Vagina (tissue), 2 donors: ENCODE results near the gene TMEM14B. TPM values are rescaled to one million over a fixed set of nuclear protein-coding genes. Genes with fewer than 3 reads are reported as not detected.
"Not testable (repeated sequence)": the region's sequence is repeated elsewhere in the genome, so short reads cannot be mapped to it uniquely, and the experiment has no call there.

Source experiments
- DNase-seq, 2 donors: peaks; one replicate each; pipeline ENCODE4 v3.0.0-alpha.2; 2017; ENCODE audit errors: extremely low spot score in 2 of 2
- H3K27ac ChIP-seq: fragments of 200-600 bp; sonication (generic); one replicate; pipeline ENCODE4 v1.5.1; 2019
- H3K27me3 ChIP-seq: fragments of 200-600 bp; sonication (generic); one replicate; pipeline ENCODE4 v1.5.1; 2019
- H3K36me3 ChIP-seq, 2 donors: fragments of 200-600 bp; sonication (generic); one replicate each; pipeline ENCODE4 v1.5.1; 2017 to 2019
- H3K4me1 ChIP-seq: fragments of 200-600 bp; sonication (generic); one replicate; pipeline ENCODE4 v1.5.1; 2019
- H3K4me3 ChIP-seq, 2 donors: fragments of 200-600 bp; sonication (generic); 1 replicate in 1 of 2; 2 replicates in 1 of 2; pipeline ENCODE4 v1.5.1; 2016 to 2019
- H3K9me3 ChIP-seq: fragments of 200-600 bp; sonication (generic); one replicate; pipeline ENCODE4 v1.5.1; 2019
- CTCF ChIP-seq, 3 experiments: fragments of 450-650 bp in 2 of 3; fragments of 200-600 bp in 1 of 3; sonication (generic) in 1 of 3; IDR thresholded peaks; one replicate each; pipeline ENCODE4 v1.5.1; 2017 to 2019; ENCODE audit warnings: antibody characterized with exemption in 3 of 3, mild to moderate bottlenecking in 2 of 3, moderate library complexity in 2 of 3
- POLR2A ChIP-seq, 2 donors: fragments of 450-650 bp; IDR thresholded peaks; one replicate each; pipeline ENCODE4 v1.6.1; 2017; ENCODE audit warnings: antibody characterized with exemption in 2 of 2, mild to moderate bottlenecking in 2 of 2, moderate library complexity in 2 of 2
- POLR2AphosphoS5 ChIP-seq, 2 donors: sonication (generic); formaldehyde crosslinking; IDR thresholded peaks; one replicate each; pipeline ENCODE4 v1.9.0; 2017; ENCODE audit warnings: antibody characterized with exemption in 2 of 2, mild to moderate bottlenecking in 2 of 2, low read depth in 1 of 2; ENCODE audit not compliant: insufficient read depth in 1 of 2
- intact Hi-C: fragments of 100-400 bp; cut with DNase I; formaldehyde crosslinking; loops from one replicate; pipeline ENCODE4 v1.15.1; 2023
- total RNA-seq: library from RNA; depleted of rRNA; stranded (reverse); fragments of >200 nt; gene quantifications from one replicate; pipeline ENCODE4 v1.2.3, GENCODE V29; 2016

TMEM14B gene
- total RNA-seq, 1 donor from 2014 or later: 40.5 TPM

DNA sequence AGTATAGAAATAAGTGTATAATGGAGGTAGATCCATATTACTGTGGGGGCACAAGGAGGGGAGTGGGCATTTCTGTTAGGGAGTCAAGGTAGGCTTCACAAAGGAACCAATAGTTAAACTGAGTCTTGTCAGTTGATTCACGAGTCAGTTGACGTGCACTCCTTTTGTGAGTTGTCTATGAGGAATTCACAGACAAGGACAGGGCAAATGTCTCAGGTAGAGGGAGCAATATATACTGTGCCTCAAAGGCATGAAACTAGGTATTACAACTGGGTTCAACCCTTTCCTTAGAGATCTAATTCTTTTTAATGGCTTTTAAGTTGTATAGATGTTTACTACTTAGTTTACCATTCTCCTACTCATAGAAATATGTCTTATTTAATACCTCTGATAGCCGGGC, 13.7 kb upstream of the TMEM14B start:
- no peak for DNase-seq
- Histone ChIP-seq H3K4me3 (no peak overlapping the region), H3K27ac (no peak overlapping the region), H3K4me1 (no peaks in the 10 kb centered on the region), H3K36me3 (peaks cover 0 to 35% of the 10 kb centered on the region in 2 donors), H3K9me3 (no peaks in the 10 kb centered on the region), H3K27me3 (no peaks in the 10 kb centered on the region)
- intact Hi-C loops: no loop called here
- TF ChIP-seq POLR2A (IDR thresholded peaks at IDR 0.05) (no peak), CTCF (IDR thresholded peaks at IDR 0.05) (no peak), POLR2AphosphoS5 (IDR thresholded peaks at IDR 0.05; ENCODE audit: insufficient read depth in 1 of 2, low read depth in 1 of 2) (no peak)

- H3K4me3 ChIP-seq: no peak overlapping the region
- TF ChIP-seq POLR2AphosphoS5 (IDR thresholded peaks at IDR 0.05; ENCODE audit: insufficient read depth in 1 of 2, low read depth in 1 of 2): no peak
- no peak for TF ChIP-seq POLR2A (IDR thresholded peaks at IDR 0.05)
- TF ChIP-seq CTCF (IDR thresholded peaks at IDR 0.05): no peak
- intact Hi-C loops: no loop called here
These were observed 10.9 kb upstream of the TMEM14B start for GRCh38 chr6:10736731-10737130.

GRCh38 chr6:10740061-10740460, 7.5 kb upstream of the TMEM14B start:
- no peak for TF ChIP-seq POLR2A (IDR thresholded peaks at IDR 0.05)
- no peak for TF ChIP-seq CTCF (IDR thresholded peaks at IDR 0.05)
- TF ChIP-seq POLR2AphosphoS5 (IDR thresholded peaks at IDR 0.05; ENCODE audit: insufficient read depth in 1 of 2, low read depth in 1 of 2): no peak
- intact Hi-C loops: no loop called here
- no peaks in the 10 kb centered on the region for H3K36me3 ChIP-seq

More at GRCh38 chr6:10736731-10737130, 10.9 kb upstream of the TMEM14B start:
- H3K36me3 ChIP-seq: peaks cover 0 to 8% of the 10 kb centered on the region in 2 donors
- no peak overlapping the region for H3K27ac ChIP-seq
- no peaks in the 10 kb centered on the region for H3K4me1 ChIP-seq
- H3K9me3 ChIP-seq: no peaks in the 10 kb centered on the region
- DNase-seq: no peak
- no peaks in the 10 kb centered on the region for H3K27me3 ChIP-seq

GRCh38 chr6:10741643-10742042, 6.0 kb upstream of the TMEM14B start:
- H3K27ac ChIP-seq, H3K9me3 ChIP-seq, intact Hi-C loops, H3K4me3 ChIP-seq, DNase-seq, H3K27me3 ChIP-seq, H3K4me1 ChIP-seq, H3K36me3 ChIP-seq: not testable (repeated sequence)

More at GRCh38 chr6:10740061-10740460, 7.5 kb upstream of the TMEM14B start:
- DNase-seq: no peak
- Histone ChIP-seq H3K27me3 (no peaks in the 10 kb centered on the region), H3K9me3 (no peaks in the 10 kb centered on the region), H3K4me1 (no peaks in the 10 kb centered on the region), H3K4me3 (no peak overlapping the region), H3K27ac (no peak overlapping the region)

DNA sequence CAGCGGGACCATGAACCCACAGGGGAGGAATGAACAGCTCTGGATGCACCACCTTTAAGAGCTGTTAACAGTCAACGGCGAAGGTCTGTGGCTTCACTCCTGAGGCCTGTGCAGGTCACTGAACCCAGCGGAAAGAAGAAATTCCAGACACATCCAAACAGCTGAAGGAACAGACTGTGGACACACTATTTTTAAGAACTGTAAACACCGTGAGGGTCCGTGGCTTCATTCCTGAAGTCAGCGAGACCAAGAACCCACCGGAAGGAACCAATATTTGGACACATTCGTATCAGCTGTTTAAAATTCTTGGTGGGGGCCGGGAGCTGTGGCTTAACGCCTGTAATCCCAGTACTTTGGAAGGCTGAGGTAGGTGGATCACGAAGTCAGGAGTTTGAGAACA, 5.4 kb upstream of the TMEM14B start:
- DNase-seq: no peak
- TF ChIP-seq POLR2A (IDR thresholded peaks at IDR 0.05): no peak
- TF ChIP-seq POLR2AphosphoS5 (IDR thresholded peaks at IDR 0.05; ENCODE audit: insufficient read depth in 1 of 2, low read depth in 1 of 2): no peak
- TF ChIP-seq CTCF (IDR thresholded peaks at IDR 0.05): no peak
- H3K27ac ChIP-seq: no peak overlapping the region
- intact Hi-C loops: no loop called here
- no peaks in the 10 kb centered on the region for H3K27me3 ChIP-seq
- H3K4me1 ChIP-seq: peaks cover 9% of the 10 kb centered on the region
- no peaks in the 10 kb centered on the region for H3K36me3 ChIP-seq
- no peak overlapping the region for H3K4me3 ChIP-seq
- H3K9me3 ChIP-seq: no peaks in the 10 kb centered on the region

GRCh38 chr6:10743515-10743914, 4.1 kb upstream of the TMEM14B start:
- no peak for DNase-seq
- intact Hi-C loops: no loop called here
- Histone ChIP-seq H3K9me3 (no peaks in the 10 kb centered on the region), H3K27me3 (no peaks in the 10 kb centered on the region), H3K4me1 (peaks cover 14% of the 10 kb centered on the region), H3K36me3 (no peaks in the 10 kb centered on the region), H3K4me3 (no peak overlapping the region), H3K27ac (no peak overlapping the region)
- no peak for TF ChIP-seq POLR2A (IDR thresholded peaks at IDR 0.05)
- TF ChIP-seq CTCF (IDR thresholded peaks at IDR 0.05): no peak
- no peak for TF ChIP-seq POLR2AphosphoS5 (IDR thresholded peaks at IDR 0.05; ENCODE audit: insufficient read depth in 1 of 2, low read depth in 1 of 2)
